OCI-LY3 (cell line): ENCODE measurements around the gene NUDT6.

Experiments used
- H2AFZ ChIP-seq: fragments of 200-600, 300-600 bp; shearing (Covaris generic); 2 replicates; pipeline ENCODE4 v1.6.0; 2014; ENCODE audit warnings: antibody characterized with exemption, low read depth, low read length
- H3K27ac ChIP-seq: fragments of 200-600, 300-600 bp; sonication (generic); 2 replicates; pipeline ENCODE4 v1.5.1; 2014; ENCODE audit warnings: mild to moderate bottlenecking, low read length, moderate library complexity, mixed read lengths
- H3K27me3 ChIP-seq: fragments of 200-600, 300-600 bp; sonication (generic); 2 replicates; pipeline ENCODE4 v1.6.1; 2014; ENCODE audit warnings: low read depth, low read length, mixed read lengths
- H3K36me3 ChIP-seq: fragments of 200-600, 300-600 bp; sonication (generic); replicated peaks from 2 replicates; pipeline ENCODE3; 2014; ENCODE audit warnings: low read depth, low read length, mixed read lengths
- H3K4me1 ChIP-seq: fragments of 300-600, 200-600 bp; sonication (generic); 2 replicates; pipeline ENCODE4 v1.6.1; 2014; ENCODE audit warnings: low read length, mixed read lengths
- H3K4me2 ChIP-seq: fragments of 200-600, 300-600 bp; sonication (generic); 2 replicates; pipeline ENCODE4 v1.6.1; 2014; ENCODE audit warnings: low read length, mixed read lengths
- H3K4me3 ChIP-seq: fragments of 300-600, 200-600 bp; sonication (generic); 2 replicates; pipeline ENCODE4 v1.5.1; 2014; ENCODE audit warnings: antibody characterized with exemption, mild to moderate bottlenecking, low read length, moderate library complexity
- H3K79me2 ChIP-seq: fragments of 300-600, 200-600 bp; shearing (Covaris generic); 2 replicates; pipeline ENCODE4 v1.6.1; 2014; ENCODE audit warnings: mild to moderate bottlenecking, low read length, mixed read lengths
- H3K9ac ChIP-seq: fragments of 300-600, 200-600 bp; shearing (Covaris generic); 2 replicates; pipeline ENCODE4 v1.6.0; 2014; ENCODE audit warnings: mild to moderate bottlenecking, low read length, moderate library complexity
- H3K9me3 ChIP-seq: fragments of 200-600, 300-600 bp; shearing (Covaris generic); 2 replicates; pipeline ENCODE4 v1.6.1; 2014; ENCODE audit warnings: low read length, mixed read lengths; ENCODE audit not compliant: insufficient read depth
- H4K20me1 ChIP-seq: fragments of 200-600, 300-600 bp; sonication (generic); 2 replicates; pipeline ENCODE4 v1.6.1; 2016; ENCODE audit warnings: low read length, mixed read lengths; ENCODE audit not compliant: insufficient read depth
- CTCF ChIP-seq: fragments of 200-600, 300-600 bp; sonication (generic); IDR thresholded peaks from 2 replicates; pipeline ENCODE4 v1.5.1; 2014; ENCODE audit warnings: antibody characterized with exemption, low read length, low read depth
- EZH2phosphoT487 ChIP-seq: fragments of 200-600 bp; shearing (Covaris generic); IDR thresholded peaks from 2 replicates; pipeline ENCODE4 v1.6.1; 2018; ENCODE audit warnings: antibody characterized with exemption, mixed run types, low read depth

The NUDT6 gene

GRCh38 chr4:122896270-122896669, 26.1 kb downstream of the NUDT6 start:
- H3K36me3 ChIP-seq = no peaks in the 10 kb centered on the region
- no peaks in the 10 kb centered on the region for H3K79me2 ChIP-seq
- H4K20me1 ChIP-seq = no peaks in the 10 kb centered on the region
- H3K4me3 ChIP-seq = no peak overlapping the region
- H3K4me1 ChIP-seq = no peaks in the 10 kb centered on the region; the same call in 1 of the 2 replicates
- H3K4me2 ChIP-seq = no peak overlapping the region
- no peak overlapping the region for H3K27ac ChIP-seq
- TF ChIP-seq CTCF (no peak), EZH2phosphoT487 (no peak)
- H3K9ac ChIP-seq = no peak overlapping the region
- no peaks in the 10 kb centered on the region for H3K9me3 ChIP-seq
- H3K27me3 ChIP-seq = no peaks in the 10 kb centered on the region
- H2AFZ ChIP-seq = no peak overlapping the region

- Histone ChIP-seq H3K4me3 (no peak overlapping the region), H2AFZ (no peak overlapping the region), H3K36me3 (no peaks in the 10 kb centered on the region), H3K9ac (no peak overlapping the region), H3K27ac (no peak overlapping the region), H3K27me3 (no peaks in the 10 kb centered on the region), H3K4me1 (peaks cover 1% of the 10 kb centered on the region), H3K9me3 (no peaks in the 10 kb centered on the region), H4K20me1 (no peaks in the 10 kb centered on the region), H3K4me2 (no peak overlapping the region), H3K79me2 (no peaks in the 10 kb centered on the region)
- no peak for TF ChIP-seq CTCF
- no peak for TF ChIP-seq EZH2phosphoT487
Measured at GRCh38 chr4:122895336-122895995, 26.9 kb downstream of the NUDT6 start.

- Histone ChIP-seq H3K4me3 (no peak overlapping the region), H3K79me2 (no peaks in the 10 kb centered on the region), H3K4me2 (no peak overlapping the region), H4K20me1 (no peaks in the 10 kb centered on the region), H2AFZ (no peak overlapping the region), H3K27me3 (no peaks in the 10 kb centered on the region), H3K4me1 (peaks cover 8% of the 10 kb centered on the region), H3K36me3 (no peaks in the 10 kb centered on the region), H3K9me3 (no peaks in the 10 kb centered on the region), H3K27ac (no peak overlapping the region), H3K9ac (no peak overlapping the region)
- TF ChIP-seq CTCF = no peak
- TF ChIP-seq EZH2phosphoT487 = no peak
Measured at GRCh38 chr4:122894827-122895226, 27.6 kb downstream of the NUDT6 start.

GRCh38 chr4:122890147-122890795, 32.1 kb downstream of the NUDT6 start:
- Histone ChIP-seq H3K36me3 (peaks cover 4% of the 10 kb centered on the region), H3K4me1 (peaks cover 10% of the 10 kb centered on the region), H2AFZ (no peak overlapping the region), H3K9me3 (no peaks in the 10 kb centered on the region), H3K9ac (no peak overlapping the region), H3K4me3 (no peak overlapping the region), H3K4me2 (peak overlapping the region; percentile 50), H3K27ac (no peak overlapping the region; the same call in 1 of the 2 replicates), H3K79me2 (no peaks in the 10 kb centered on the region), H3K27me3 (no peaks in the 10 kb centered on the region), H4K20me1 (no peaks in the 10 kb centered on the region)
- TF ChIP-seq CTCF = no peak
- TF ChIP-seq EZH2phosphoT487 = no peak
